DND-41 (cell line): ENCODE results near the gene USP13.

Experiments
- EZH2 ChIP-seq: IDR thresholded peaks from 3 replicates; pipeline ENCODE4 v1.6.1; 2012; ENCODE audit warnings: borderline replicate concordance, low read depth, mild to moderate bottlenecking, moderate library complexity, low read length, inconsistent platforms; ENCODE audit not compliant: severe bottlenecking
- TF ChIP-seq, protein P1 (sequence below): IDR thresholded peaks from 2 replicates; pipeline ENCODE4 v1.5.1; 2012; ENCODE audit warnings: borderline replicate concordance, low read length, moderate library complexity, mild to moderate bottlenecking; ENCODE audit not compliant: poor library complexity, severe bottlenecking; ENCODE audit errors: extremely low read depth

DNA sequence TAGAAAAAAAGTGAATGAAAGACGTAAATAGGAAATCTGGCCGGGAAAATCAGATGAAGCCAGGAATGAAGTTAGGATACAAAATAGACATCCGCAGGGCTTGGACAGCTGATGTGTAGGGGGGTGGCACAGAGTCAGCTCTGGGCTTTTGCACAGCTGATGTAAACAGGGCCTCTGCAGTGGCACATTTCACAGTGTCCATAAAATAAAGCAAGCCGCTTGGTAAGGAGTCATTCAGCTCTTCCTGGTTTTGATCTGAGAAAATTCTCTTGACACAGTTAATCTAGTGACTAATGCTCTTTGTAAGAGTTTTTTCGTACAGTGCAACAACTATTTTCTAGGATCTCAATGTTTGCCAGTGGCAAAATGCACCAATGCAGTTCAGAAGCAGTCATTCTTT is 153.3 kb downstream of the USP13 start:
- TF ChIP-seq, protein P1, sequence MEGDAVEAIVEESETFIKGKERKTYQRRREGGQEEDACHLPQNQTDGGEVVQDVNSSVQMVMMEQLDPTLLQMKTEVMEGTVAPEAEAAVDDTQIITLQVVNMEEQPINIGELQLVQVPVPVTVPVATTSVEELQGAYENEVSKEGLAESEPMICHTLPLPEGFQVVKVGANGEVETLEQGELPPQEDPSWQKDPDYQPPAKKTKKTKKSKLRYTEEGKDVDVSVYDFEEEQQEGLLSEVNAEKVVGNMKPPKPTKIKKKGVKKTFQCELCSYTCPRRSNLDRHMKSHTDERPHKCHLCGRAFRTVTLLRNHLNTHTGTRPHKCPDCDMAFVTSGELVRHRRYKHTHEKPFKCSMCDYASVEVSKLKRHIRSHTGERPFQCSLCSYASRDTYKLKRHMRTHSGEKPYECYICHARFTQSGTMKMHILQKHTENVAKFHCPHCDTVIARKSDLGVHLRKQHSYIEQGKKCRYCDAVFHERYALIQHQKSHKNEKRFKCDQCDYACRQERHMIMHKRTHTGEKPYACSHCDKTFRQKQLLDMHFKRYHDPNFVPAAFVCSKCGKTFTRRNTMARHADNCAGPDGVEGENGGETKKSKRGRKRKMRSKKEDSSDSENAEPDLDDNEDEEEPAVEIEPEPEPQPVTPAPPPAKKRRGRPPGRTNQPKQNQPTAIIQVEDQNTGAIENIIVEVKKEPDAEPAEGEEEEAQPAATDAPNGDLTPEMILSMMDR = no peak
- no peak for TF ChIP-seq EZH2
